ENCODE results near the gene PRDX3.

DNA sequence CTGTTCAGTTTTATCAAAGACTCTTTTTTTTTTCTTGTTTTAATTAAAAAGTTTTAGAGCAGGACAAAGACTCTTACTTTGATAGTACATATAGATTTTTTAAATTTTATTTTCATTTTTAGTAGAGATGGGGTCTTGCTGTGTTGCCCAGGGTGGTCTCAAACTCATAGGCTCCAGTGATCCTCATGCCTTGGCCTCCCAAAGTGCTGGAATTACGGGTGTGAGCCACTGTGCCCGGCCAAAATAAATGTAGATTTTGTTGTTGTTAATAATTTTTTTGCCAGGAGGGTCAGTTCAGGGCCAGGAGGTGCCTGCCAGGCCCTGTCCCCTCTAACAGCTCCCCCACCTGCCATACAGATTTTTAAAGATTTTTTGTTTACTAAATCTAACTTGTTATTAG, 57.7 kb downstream of the PRDX3 start:
- TF ChIP-seq, protein P1, sequence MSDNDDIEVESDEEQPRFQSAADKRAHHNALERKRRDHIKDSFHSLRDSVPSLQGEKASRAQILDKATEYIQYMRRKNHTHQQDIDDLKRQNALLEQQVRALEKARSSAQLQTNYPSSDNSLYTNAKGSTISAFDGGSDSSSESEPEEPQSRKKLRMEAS (IDR thresholded peaks at IDR 0.05), result no peak
- TF ChIP-seq, protein P2, sequence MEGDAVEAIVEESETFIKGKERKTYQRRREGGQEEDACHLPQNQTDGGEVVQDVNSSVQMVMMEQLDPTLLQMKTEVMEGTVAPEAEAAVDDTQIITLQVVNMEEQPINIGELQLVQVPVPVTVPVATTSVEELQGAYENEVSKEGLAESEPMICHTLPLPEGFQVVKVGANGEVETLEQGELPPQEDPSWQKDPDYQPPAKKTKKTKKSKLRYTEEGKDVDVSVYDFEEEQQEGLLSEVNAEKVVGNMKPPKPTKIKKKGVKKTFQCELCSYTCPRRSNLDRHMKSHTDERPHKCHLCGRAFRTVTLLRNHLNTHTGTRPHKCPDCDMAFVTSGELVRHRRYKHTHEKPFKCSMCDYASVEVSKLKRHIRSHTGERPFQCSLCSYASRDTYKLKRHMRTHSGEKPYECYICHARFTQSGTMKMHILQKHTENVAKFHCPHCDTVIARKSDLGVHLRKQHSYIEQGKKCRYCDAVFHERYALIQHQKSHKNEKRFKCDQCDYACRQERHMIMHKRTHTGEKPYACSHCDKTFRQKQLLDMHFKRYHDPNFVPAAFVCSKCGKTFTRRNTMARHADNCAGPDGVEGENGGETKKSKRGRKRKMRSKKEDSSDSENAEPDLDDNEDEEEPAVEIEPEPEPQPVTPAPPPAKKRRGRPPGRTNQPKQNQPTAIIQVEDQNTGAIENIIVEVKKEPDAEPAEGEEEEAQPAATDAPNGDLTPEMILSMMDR (IDR thresholded peaks at IDR 0.05; ENCODE audit: low read depth, low read length, missing input control), result no peak
- TF ChIP-seq RAD21 (IDR thresholded peaks at IDR 0.05) (no peak), JUND (IDR thresholded peaks at IDR 0.05) (no peak), TAF1 (conservative IDR thresholded peaks at IDR 0.05) (no peak), RXRA (IDR thresholded peaks at IDR 0.05) (no peak), SP1 (IDR thresholded peaks at IDR 0.05) (no peak)
- TF ChIP-seq, protein P3, sequence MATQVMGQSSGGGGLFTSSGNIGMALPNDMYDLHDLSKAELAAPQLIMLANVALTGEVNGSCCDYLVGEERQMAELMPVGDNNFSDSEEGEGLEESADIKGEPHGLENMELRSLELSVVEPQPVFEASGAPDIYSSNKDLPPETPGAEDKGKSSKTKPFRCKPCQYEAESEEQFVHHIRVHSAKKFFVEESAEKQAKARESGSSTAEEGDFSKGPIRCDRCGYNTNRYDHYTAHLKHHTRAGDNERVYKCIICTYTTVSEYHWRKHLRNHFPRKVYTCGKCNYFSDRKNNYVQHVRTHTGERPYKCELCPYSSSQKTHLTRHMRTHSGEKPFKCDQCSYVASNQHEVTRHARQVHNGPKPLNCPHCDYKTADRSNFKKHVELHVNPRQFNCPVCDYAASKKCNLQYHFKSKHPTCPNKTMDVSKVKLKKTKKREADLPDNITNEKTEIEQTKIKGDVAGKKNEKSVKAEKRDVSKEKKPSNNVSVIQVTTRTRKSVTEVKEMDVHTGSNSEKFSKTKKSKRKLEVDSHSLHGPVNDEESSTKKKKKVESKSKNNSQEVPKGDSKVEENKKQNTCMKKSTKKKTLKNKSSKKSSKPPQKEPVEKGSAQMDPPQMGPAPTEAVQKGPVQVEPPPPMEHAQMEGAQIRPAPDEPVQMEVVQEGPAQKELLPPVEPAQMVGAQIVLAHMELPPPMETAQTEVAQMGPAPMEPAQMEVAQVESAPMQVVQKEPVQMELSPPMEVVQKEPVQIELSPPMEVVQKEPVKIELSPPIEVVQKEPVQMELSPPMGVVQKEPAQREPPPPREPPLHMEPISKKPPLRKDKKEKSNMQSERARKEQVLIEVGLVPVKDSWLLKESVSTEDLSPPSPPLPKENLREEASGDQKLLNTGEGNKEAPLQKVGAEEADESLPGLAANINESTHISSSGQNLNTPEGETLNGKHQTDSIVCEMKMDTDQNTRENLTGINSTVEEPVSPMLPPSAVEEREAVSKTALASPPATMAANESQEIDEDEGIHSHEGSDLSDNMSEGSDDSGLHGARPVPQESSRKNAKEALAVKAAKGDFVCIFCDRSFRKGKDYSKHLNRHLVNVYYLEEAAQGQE (IDR thresholded peaks at IDR 0.05), result no peak
- TF ChIP-seq, protein P4, sequence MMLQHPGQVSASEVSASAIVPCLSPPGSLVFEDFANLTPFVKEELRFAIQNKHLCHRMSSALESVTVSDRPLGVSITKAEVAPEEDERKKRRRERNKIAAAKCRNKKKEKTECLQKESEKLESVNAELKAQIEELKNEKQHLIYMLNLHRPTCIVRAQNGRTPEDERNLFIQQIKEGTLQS (IDR thresholded peaks at IDR 0.05), result no peak
- TF ChIP-seq, protein P5, sequence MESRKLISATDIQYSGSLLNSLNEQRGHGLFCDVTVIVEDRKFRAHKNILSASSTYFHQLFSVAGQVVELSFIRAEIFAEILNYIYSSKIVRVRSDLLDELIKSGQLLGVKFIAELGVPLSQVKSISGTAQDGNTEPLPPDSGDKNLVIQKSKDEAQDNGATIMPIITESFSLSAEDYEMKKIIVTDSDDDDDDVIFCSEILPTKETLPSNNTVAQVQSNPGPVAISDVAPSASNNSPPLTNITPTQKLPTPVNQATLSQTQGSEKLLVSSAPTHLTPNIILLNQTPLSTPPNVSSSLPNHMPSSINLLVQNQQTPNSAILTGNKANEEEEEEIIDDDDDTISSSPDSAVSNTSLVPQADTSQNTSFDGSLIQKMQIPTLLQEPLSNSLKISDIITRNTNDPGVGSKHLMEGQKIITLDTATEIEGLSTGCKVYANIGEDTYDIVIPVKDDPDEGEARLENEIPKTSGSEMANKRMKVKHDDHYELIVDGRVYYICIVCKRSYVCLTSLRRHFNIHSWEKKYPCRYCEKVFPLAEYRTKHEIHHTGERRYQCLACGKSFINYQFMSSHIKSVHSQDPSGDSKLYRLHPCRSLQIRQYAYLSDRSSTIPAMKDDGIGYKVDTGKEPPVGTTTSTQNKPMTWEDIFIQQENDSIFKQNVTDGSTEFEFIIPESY (IDR thresholded peaks at IDR 0.05), result no peak
